Calu3 (cell line): ENCODE data around the gene ARHGEF11. TPM values are rescaled to one million over a fixed set of nuclear protein-coding genes. Genes with fewer than 3 reads are reported as not detected.

Experiments
- BruUV-seq: library from RNA; stranded (reverse); fragments of 400-500 nt; replicated peaks from 2 replicates; lab custom pipeline; 2021; lab: Mats Ljungman, UMichigan
- CTCF ChIA-PET: fragments of 300-600 bp; sonication (Branson Sonifier 250); formaldehyde crosslinking; loops from one replicate; lab custom pipeline; 2022; ENCODE audit warnings: antibody characterized with exemption; lab: Charles Lee
- DNase-seq: peaks from one replicate; pipeline ENCODE4 v3.0.0; 2022
- H3K27ac Mint-ChIP-seq: one replicate; pipeline ENCODE4 v1.8.0; 2022; ENCODE audit warnings: mixed read lengths; ENCODE audit not compliant: unreplicated experiment
- H3K27me3 Mint-ChIP-seq: one replicate; pipeline ENCODE4 v1.8.0; 2022; ENCODE audit warnings: mixed read lengths; ENCODE audit not compliant: unreplicated experiment
- H3K36me3 Mint-ChIP-seq: one replicate; pipeline ENCODE4 v1.8.0; 2022; ENCODE audit warnings: mild to moderate bottlenecking, moderate library complexity, mixed read lengths; ENCODE audit not compliant: insufficient read depth, unreplicated experiment
- H3K4me1 Mint-ChIP-seq: one replicate; pipeline ENCODE4 v1.8.0; 2022; ENCODE audit warnings: mild to moderate bottlenecking, low read depth, mixed read lengths; ENCODE audit not compliant: unreplicated experiment
- H3K4me3 Mint-ChIP-seq: one replicate; pipeline ENCODE4 v1.8.0; 2022; ENCODE audit warnings: mild to moderate bottlenecking, low read depth, moderate library complexity, mixed read lengths; ENCODE audit not compliant: unreplicated experiment
- H3K9me3 Mint-ChIP-seq: one replicate; pipeline ENCODE4 v1.8.0; 2022; ENCODE audit warnings: low read depth, mixed read lengths; ENCODE audit not compliant: unreplicated experiment
- intact Hi-C: fragments of 100-400 bp; cut with micrococcal nuclease; formaldehyde crosslinking; loops from one replicate; pipeline ENCODE4 v1.10.0; 2022; ENCODE audit not compliant: unreplicated experiment
- total RNA-seq: library from RNA; stranded (reverse); gene quantifications from 2 replicates; pipeline ENCODE4 v1.2.3, GENCODE V29; 2022
- TF ChIP-seq, protein P1 (sequence below): fragments of 200-600 bp; IDR thresholded peaks from one replicate; pipeline ENCODE4 v1.8.0; 2022; ENCODE audit warnings: antibody characterized with exemption; ENCODE audit not compliant: unreplicated experiment

The ARHGEF11 gene
- total RNA-seq, 1 experiment from 2014 or later = 44.1 TPM

DNA sequence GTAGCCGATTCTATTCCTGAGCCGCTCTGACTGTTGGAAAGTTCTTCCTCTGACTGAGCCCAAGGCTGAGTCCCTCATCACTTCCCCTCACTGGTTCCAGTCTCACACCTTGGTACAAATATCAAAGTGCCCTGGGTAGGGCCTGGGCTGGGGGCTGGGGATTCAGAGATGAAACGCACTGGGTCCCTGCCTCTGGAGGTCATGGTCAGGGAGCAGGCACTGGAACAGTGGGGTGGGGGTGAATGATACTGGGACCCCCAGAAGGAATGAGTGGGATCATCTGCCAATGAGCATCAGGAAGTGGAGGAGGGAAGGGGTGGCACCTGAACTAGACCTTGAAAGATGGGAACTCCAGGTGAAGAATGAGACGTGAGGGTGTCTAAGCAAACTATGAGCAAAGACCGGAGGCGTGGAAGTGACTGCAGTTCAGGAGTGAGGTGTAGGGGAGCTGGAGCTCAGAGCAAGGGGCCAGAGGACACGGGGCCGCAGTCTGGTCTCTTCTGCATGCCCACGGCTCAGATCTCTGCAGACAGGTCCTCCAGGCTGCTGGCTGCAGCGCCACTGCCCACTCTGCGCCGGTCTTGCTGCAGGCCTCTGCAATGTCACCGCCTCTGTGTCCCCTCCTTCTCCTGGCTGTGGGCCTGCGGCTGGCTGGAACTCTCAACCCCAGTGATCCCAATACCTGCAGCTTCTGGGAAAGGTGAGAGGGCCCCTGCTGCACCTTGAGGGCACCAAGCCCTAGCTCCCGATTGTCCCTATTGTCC, 142.0 kb downstream of the ARHGEF11 start:
- peaks cover 77% of the 10 kb centered on the region for H3K27me3 Mint-ChIP-seq
- intact Hi-C loops = no loop called here
- H3K36me3 Mint-ChIP-seq = peaks cover 10% of the 10 kb centered on the region
- DNase-seq = no peak
- TF ChIP-seq, protein P1, sequence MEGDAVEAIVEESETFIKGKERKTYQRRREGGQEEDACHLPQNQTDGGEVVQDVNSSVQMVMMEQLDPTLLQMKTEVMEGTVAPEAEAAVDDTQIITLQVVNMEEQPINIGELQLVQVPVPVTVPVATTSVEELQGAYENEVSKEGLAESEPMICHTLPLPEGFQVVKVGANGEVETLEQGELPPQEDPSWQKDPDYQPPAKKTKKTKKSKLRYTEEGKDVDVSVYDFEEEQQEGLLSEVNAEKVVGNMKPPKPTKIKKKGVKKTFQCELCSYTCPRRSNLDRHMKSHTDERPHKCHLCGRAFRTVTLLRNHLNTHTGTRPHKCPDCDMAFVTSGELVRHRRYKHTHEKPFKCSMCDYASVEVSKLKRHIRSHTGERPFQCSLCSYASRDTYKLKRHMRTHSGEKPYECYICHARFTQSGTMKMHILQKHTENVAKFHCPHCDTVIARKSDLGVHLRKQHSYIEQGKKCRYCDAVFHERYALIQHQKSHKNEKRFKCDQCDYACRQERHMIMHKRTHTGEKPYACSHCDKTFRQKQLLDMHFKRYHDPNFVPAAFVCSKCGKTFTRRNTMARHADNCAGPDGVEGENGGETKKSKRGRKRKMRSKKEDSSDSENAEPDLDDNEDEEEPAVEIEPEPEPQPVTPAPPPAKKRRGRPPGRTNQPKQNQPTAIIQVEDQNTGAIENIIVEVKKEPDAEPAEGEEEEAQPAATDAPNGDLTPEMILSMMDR = no peak
- no peaks in the 10 kb centered on the region for H3K9me3 Mint-ChIP-seq
- peaks cover 10% of the 10 kb centered on the region for H3K4me1 Mint-ChIP-seq
- CTCF ChIA-PET = interaction anchor here (0.6 to 1.3 kb wide), 3 partner anchors 23 to 1752 kb away, joined by 3 to 12 read pairs (median 5); no protein-coding TSS in a partner anchor
- no TSS peak for BruUV-seq
- H3K4me3 Mint-ChIP-seq = no peak overlapping the region
- H3K27ac Mint-ChIP-seq = no peak overlapping the region

DNA sequence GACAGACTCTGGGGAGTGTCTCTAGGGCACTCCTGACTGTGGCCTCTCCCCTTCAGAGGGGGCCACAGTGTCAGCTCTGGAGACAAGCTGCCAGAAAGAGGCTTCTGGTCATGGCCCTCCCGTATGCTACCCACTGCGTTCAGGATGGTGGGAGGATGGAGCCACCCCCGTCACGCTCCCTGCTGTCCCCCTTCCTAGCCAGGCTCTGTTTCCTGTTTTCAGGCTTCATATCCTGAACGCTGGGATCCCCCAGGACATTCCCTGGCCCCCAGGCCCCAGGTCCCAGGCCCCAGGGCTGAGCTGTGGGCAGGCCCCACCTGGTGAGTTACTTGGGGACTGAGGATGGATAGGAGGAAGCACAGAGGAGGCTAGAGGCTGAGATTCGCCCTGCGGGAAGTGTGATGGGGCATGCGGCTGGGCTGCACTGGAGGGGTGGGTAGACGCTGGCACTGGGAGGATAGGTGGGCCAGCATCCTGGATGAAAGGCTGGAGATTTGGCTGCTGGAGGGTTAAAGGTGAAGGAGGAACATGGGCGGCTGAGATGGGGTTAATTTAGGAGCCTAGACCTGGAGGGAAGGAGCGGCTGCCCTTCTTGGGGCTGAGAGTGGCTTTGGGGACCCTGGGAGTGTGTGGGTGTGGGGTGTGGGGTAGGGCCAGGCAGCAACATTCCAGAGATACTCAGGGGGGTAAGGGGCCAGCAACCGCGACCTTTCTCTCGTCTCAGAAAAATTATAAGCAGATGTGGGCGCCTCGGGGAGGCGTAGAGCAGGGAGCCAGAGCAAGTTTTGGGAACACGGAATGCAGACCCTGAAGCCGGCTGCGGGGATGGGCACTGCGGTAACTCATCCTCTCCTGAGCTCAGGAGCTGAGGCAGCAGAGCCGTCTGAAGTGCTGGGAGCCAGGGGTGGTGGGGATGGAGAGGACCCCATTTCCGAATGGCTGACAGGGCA, 143.3 kb downstream of the ARHGEF11 start:
- H3K4me3 Mint-ChIP-seq = no peak overlapping the region
- H3K36me3 Mint-ChIP-seq = peaks cover 2% of the 10 kb centered on the region
- H3K27me3 Mint-ChIP-seq = peaks cover 86% of the 10 kb centered on the region
- no peak for DNase-seq
- H3K27ac Mint-ChIP-seq = no peak overlapping the region
- no TSS peak for BruUV-seq
- H3K9me3 Mint-ChIP-seq = no peaks in the 10 kb centered on the region
- TF ChIP-seq, protein P1 = no peak
- CTCF ChIA-PET = no interaction called here
- peaks cover 14% of the 10 kb centered on the region for H3K4me1 Mint-ChIP-seq
- intact Hi-C loops = no loop called here

DNA sequence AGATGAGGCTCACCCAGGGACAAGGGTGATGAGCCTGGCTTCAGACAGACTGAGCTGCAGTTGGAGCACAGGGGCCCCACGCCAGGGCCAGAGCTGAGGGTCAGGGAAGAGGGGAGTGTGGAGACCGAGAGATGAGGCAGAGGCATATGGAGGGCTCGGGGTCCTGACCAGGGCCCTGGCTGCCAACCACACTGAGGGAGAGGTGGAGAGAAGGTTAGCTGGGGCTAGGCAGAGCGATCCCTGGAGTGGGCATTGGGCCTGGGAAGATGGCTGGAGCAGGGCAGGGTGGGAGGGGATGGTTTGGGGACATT, 144.0 kb downstream of the ARHGEF11 start:
- no TSS peak for BruUV-seq
- no peak for DNase-seq
- Mint-ChIP-seq H3K4me1 (peaks cover 14% of the 10 kb centered on the region), H3K27ac (no peak overlapping the region), H3K4me3 (no peak overlapping the region), H3K36me3 (no peaks in the 10 kb centered on the region), H3K9me3 (no peaks in the 10 kb centered on the region), H3K27me3 (peaks cover 86% of the 10 kb centered on the region)
- intact Hi-C loops = no loop called here
- CTCF ChIA-PET = interaction anchor here (0.9 kb wide), 1 partner anchor 26 kb away, joined by 3 read pairs; no protein-coding TSS in a partner anchor
- TF ChIP-seq, protein P1 = no peak

DNA sequence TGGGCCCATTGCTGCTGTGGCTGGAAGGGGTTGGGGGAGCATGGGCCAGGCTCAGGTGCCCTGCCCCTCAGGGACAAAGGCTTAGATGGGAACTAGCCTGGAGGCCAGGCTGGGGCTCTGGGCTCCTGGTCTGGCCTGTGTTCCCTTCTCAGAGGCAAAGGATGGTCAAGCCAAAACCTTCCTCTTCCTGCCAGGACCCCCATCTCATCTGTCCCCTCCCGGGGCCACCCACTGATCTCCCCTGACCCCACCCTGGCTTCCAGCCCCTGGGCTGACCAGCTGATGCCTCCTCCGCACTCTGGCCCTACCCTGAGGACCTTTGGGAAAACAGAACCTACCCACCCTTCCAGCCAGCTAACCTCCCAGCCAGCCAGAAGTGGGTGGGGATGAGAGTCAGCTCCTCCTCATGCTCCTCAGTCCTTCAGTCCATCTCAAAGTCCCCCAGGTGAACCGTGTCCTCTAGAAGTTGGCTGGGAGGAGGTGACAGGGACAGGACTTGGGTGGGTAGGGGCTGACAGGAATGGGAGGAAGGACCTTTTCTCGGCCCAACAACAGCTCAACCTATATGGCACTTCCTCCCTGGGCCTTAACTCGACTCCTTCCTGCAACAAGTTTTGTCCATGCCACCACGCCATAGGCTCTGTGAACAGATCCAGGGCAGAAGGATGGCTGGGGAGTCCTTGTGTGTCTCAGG, 144.5 kb downstream of the ARHGEF11 start:
- CTCF ChIA-PET = interaction anchor here (0.9 to 1.7 kb wide), 2 partner anchors 9 to 27 kb away, joined by 3 to 4 read pairs; no protein-coding TSS in a partner anchor
- H3K27me3 Mint-ChIP-seq = peaks cover 81% of the 10 kb centered on the region
- no peaks in the 10 kb centered on the region for H3K36me3 Mint-ChIP-seq
- no peak overlapping the region for H3K4me3 Mint-ChIP-seq
- intact Hi-C loops = no loop called here
- TF ChIP-seq, protein P1 = no peak
- H3K27ac Mint-ChIP-seq = no peak overlapping the region
- no peak for DNase-seq
- peaks cover 19% of the 10 kb centered on the region for H3K4me1 Mint-ChIP-seq
- no TSS peak for BruUV-seq
- no peaks in the 10 kb centered on the region for H3K9me3 Mint-ChIP-seq
